Body of pancreas (tissue), 4 donors: ENCODE measurements around the gene CLIP4. TPM values are rescaled to one million over a fixed set of nuclear protein-coding genes. Genes with fewer than 3 reads are reported as not detected.
A peak's percentile ranks its signal among the peaks of the same experiment; 100 is the strongest.
"Not testable (repeated sequence)": the region's sequence is repeated elsewhere in the genome, so short reads cannot be mapped to it uniquely, and the experiment has no call there.

ENCODE experiments used
- ATAC-seq: fragments of 150-250 bp; one replicate; pipeline ENCODE4 v1.9.1; 2016
- DNase-seq, 4 donors: peaks; one replicate each; pipeline ENCODE4 v3.0.0-alpha.2; 2019
- H3K27ac ChIP-seq, 4 donors: fragments of 200-600 bp; sonication (generic); 1 replicate in 3 of 4; 2 replicates in 1 of 4; pipeline versions ENCODE4 v1.5.1 to v1.6.1; 2016 to 2019; ENCODE audit warnings: mild to moderate bottlenecking in 1 of 4, mixed read lengths in 1 of 4, moderate library complexity in 1 of 4
- H3K27me3 ChIP-seq, 2 donors: fragments of 200-600 bp; sonication (generic); one replicate each; pipeline ENCODE4 v1.6.0; 2016; ENCODE audit warnings: mild to moderate bottlenecking in 1 of 2
- H3K36me3 ChIP-seq, 2 donors: fragments of 200-600 bp; sonication (generic); replicated peaks in 1 of 2; 2 replicates each; pipeline ENCODE4 v1.5.1; 2016; ENCODE audit warnings: low read depth in 2 of 2; ENCODE audit not compliant: insufficient read depth in 1 of 2
- H3K4me1 ChIP-seq: fragments of 200-600 bp; sonication (generic); one replicate; pipeline ENCODE4 v1.6.0; 2016
- H3K4me3 ChIP-seq, 2 donors: fragments of 200-600 bp; sonication (generic); 1 replicate in 1 of 2; 2 replicates in 1 of 2; pipeline ENCODE4 v1.5.1; 2016 to 2019
- H3K9me3 ChIP-seq, 3 donors: fragments of 200-600 bp; sonication (generic); 1 replicate in 2 of 3; 2 replicates in 1 of 3; pipeline ENCODE4 v1.5.1; 2016
- POLR2A ChIP-seq, 3 donors: fragments of 450-650 bp; IDR thresholded peaks; one replicate each; pipeline ENCODE4 v1.6.1; 2016; ENCODE audit warnings: antibody characterized with exemption in 3 of 3, mild to moderate bottlenecking in 2 of 3
- WGBS, 2 donors: methylation state at CpG; one replicate each; pipeline ENCODE4 v1.1.5; 2017; 5-methylcytosine and 5-hydroxymethylcytosine counted together
- intact Hi-C: fragments of 100-400 bp; cut with DNase I; formaldehyde crosslinking; loops from one replicate; pipeline ENCODE4 v1.15.1; 2023
- total RNA-seq, 2 donors: library from RNA; depleted of rRNA; stranded (reverse); fragments of >200 nt; gene quantifications; one replicate each; pipeline ENCODE4 v1.1.0, GENCODE V29; 2016
- TF ChIP-seq, protein P1 (sequence below), 7 experiments: fragments of 450-650 bp in 4 of 7; fragments of 200-600 bp in 3 of 7; sonication (generic) in 3 of 7; IDR thresholded peaks; one replicate each; pipeline ENCODE4 v1.5.1; 2016 to 2019; ENCODE audit warnings: antibody characterized with exemption in 7 of 7

The CLIP4 gene
- total RNA-seq, 2 donors from 2014 or later: 17.5 to 19.7 TPM

DNA sequence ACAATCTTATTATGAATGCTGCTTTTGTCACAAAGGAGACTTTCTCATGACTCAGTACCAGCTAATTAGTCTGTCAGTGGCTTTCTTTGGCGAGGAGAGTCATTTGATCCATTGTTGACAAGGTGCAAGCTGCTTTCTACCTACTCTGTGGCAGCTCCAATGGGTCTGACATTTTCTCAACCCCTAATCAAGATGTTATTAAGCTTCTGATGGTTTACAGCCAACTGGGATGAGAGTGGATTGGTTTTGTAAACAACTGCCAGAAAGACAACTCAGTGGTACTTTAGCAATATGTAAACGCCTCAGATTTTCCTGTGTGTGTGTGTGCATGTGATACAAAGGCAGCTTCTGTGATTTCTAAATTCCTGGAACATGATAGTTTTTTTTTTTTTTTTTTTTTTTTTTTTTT is 8.2 kb upstream of the CLIP4 start:
- H3K27me3 ChIP-seq: no peaks in the 10 kb centered on the region
- intact Hi-C loops: no loop called here
- no peak for DNase-seq
- H3K4me3 ChIP-seq: no peak overlapping the region
- no peaks in the 10 kb centered on the region for H3K36me3 ChIP-seq
- no peak for TF ChIP-seq POLR2A (IDR thresholded peaks at IDR 0.05)
- TF ChIP-seq, protein P1, sequence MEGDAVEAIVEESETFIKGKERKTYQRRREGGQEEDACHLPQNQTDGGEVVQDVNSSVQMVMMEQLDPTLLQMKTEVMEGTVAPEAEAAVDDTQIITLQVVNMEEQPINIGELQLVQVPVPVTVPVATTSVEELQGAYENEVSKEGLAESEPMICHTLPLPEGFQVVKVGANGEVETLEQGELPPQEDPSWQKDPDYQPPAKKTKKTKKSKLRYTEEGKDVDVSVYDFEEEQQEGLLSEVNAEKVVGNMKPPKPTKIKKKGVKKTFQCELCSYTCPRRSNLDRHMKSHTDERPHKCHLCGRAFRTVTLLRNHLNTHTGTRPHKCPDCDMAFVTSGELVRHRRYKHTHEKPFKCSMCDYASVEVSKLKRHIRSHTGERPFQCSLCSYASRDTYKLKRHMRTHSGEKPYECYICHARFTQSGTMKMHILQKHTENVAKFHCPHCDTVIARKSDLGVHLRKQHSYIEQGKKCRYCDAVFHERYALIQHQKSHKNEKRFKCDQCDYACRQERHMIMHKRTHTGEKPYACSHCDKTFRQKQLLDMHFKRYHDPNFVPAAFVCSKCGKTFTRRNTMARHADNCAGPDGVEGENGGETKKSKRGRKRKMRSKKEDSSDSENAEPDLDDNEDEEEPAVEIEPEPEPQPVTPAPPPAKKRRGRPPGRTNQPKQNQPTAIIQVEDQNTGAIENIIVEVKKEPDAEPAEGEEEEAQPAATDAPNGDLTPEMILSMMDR (IDR thresholded peaks at IDR 0.05): no peak
- H3K27ac ChIP-seq: no peak overlapping the region
- WGBS, 2 donors: 54 to 64% methylated on average over 2 of the region's 2 CpGs
- H3K4me1 ChIP-seq: no peaks in the 10 kb centered on the region
- ATAC-seq: no peak
- H3K9me3 ChIP-seq: no peaks in the 10 kb centered on the region

DNA sequence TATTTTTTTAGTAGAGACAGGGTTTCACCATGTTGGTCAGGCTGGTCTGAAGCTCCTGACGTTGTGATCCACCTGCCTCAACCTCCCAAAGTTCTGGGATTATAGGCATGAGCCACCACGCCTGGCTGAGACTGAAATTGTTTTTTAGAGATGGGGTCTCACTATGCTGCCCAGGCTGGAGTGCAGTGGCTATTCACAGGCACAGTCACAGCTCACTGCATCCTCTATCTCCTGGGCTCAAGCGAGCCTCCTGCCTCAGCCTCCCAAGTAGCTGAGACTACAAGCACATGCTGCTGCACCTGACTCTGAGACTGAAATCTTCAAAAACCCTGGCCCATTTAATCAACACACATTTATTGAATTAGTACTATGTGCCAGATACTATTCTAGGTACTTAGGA is 7.7 kb upstream of the CLIP4 start:
- H3K9me3 ChIP-seq, H3K27me3 ChIP-seq, H3K4me3 ChIP-seq, intact Hi-C loops, H3K4me1 ChIP-seq, H3K36me3 ChIP-seq, H3K27ac ChIP-seq, ATAC-seq, DNase-seq: not testable (repeated sequence)
- 75 to 89% methylated on average over 3 of the region's 3 CpGs for WGBS, 2 donors

GRCh38 chr2:29108225-29108624 is 7.0 kb upstream of the CLIP4 start:
- DNase-seq (peak in 1 of 4 donors; percentile 14), ATAC-seq (peak; percentile 40)
- Histone ChIP-seq H3K4me3 (no peak overlapping the region), H3K9me3 (no peaks in the 10 kb centered on the region), H3K27ac (no peak overlapping the region), H3K36me3 (no peaks in the 10 kb centered on the region), H3K4me1 (no peaks in the 10 kb centered on the region), H3K27me3 (no peaks in the 10 kb centered on the region)
- 66 to 68% methylated on average over 8 of the region's 8 CpGs for WGBS, 2 donors
- intact Hi-C loops: no loop called here
- TF ChIP-seq POLR2A (IDR thresholded peaks at IDR 0.05): no peak
- TF ChIP-seq, protein P1 (IDR thresholded peaks at IDR 0.05): no peak

DNA sequence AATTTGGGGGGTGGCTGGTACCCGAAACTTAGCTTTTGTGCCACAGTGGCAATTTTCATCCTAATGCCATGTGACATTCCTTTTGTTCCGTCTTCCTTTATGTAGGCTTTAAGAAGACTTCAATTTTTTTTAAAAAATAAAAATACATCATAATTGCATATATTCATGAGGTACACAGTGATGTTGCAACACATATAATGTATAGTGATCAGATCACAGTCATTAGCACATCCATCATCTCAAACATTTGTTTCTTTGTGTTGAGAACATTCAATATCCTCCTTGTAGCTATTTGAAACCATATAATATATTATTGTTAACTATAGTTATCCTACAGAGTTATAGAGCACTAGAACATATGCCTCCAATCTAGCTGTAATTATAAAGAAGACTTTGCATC is 6.0 kb upstream of the CLIP4 start:
- TF ChIP-seq, protein P1 (IDR thresholded peaks at IDR 0.05): no peak
- no peak for TF ChIP-seq POLR2A (IDR thresholded peaks at IDR 0.05)
- no peaks in the 10 kb centered on the region for H3K4me1 ChIP-seq
- no peaks in the 10 kb centered on the region for H3K27me3 ChIP-seq
- WGBS, 2 donors: 77 to 85% methylated on average over 2 of the region's 2 CpGs
- ATAC-seq (no peak), DNase-seq (no peak)
- H3K27ac ChIP-seq: no peak overlapping the region
- intact Hi-C loops: no loop called here
- no peak overlapping the region for H3K4me3 ChIP-seq
- no peaks in the 10 kb centered on the region for H3K9me3 ChIP-seq
- no peaks in the 10 kb centered on the region for H3K36me3 ChIP-seq

DNA sequence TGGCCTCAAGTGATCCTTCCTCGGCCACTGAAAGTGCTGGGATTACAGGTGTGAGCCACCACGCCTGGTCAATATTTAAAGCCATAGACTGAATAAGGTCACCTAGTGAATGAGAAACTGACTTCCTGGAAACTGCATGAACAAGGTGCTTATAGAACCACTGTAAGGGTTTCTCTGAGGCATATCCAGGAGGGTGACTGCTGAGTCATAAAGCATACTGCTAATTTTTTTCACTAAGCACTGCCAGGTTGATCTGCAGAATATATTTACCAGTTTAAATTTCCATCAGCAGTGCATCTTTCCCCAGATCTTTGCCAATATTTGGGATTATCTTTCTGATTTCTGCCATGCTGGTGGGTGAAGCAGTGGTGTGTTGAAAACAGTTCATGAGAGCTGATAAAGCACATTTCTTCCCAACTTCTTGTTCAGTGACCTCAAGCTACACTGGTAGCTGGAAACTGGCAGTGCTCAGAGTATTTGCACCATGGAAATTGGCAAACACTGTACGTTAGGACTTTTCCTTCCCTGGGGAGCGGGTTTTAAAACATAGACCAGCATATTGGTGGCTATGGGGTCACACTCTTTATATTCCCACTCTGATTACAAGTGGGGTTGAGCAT is 4.2 kb upstream of the CLIP4 start:
- Histone ChIP-seq H3K27ac (no peak overlapping the region), H3K27me3 (no peaks in the 10 kb centered on the region), H3K4me1 (peaks cover 9% of the 10 kb centered on the region), H3K9me3 (no peaks in the 10 kb centered on the region), H3K4me3 (no peak overlapping the region), H3K36me3 (no peaks in the 10 kb centered on the region)
- 79 to 80% methylated on average over 4 of the region's 4 CpGs for WGBS, 2 donors
- intact Hi-C loops: no loop called here
- no peak for TF ChIP-seq POLR2A (IDR thresholded peaks at IDR 0.05)
- TF ChIP-seq, protein P1 (IDR thresholded peaks at IDR 0.05): no peak
- DNase-seq (no peak), ATAC-seq (no peak)
